OCI-LY7 (cell line): ENCODE measurements around the gene NSG1.

Source experiments
- CTCF ChIP-seq: fragments of 200-600 bp; sonication (generic); conservative IDR thresholded peaks from 2 replicates; pipeline ENCODE4 v1.5.1; 2014; ENCODE audit warnings: mild to moderate bottlenecking, antibody characterized with exemption, low read length, moderate library complexity, mixed read lengths
- EZH2phosphoT487 ChIP-seq: fragments of 200-600 bp; sonication (generic); IDR thresholded peaks from 2 replicates; pipeline ENCODE4 v1.6.1; 2018; ENCODE audit warnings: low read depth, borderline replicate concordance, mild to moderate bottlenecking, mixed run types, antibody characterized with exemption, low read length, moderate library complexity, mixed read lengths

- TF ChIP-seq CTCF (no peak), EZH2phosphoT487 (no peak)
These were observed 10.5 kb downstream of the NSG1 start for GRCh38 chr4:4397441-4397819.
